Mucosa of rectum (tissue), 2 donors: Measurements from ENCODE around the gene FAM168B.

Experiments
- H3K27ac ChIP-seq, 2 donors: one replicate each; pipeline ENCODE4 v1.7.0; 2013; ENCODE audit warnings: inconsistent platforms in 2 of 2, low read depth in 2 of 2, low read length in 2 of 2
- H3K27me3 ChIP-seq, 2 donors: one replicate each; pipeline ENCODE4 v1.7.0; 2013; ENCODE audit warnings: low read length in 2 of 2; ENCODE audit not compliant: control insufficient read depth in 2 of 2, insufficient read depth in 2 of 2
- H3K36me3 ChIP-seq, 2 donors: one replicate each; pipeline ENCODE4 v1.7.0; 2013; ENCODE audit warnings: low read length in 2 of 2; ENCODE audit not compliant: control insufficient read depth in 2 of 2, insufficient read depth in 2 of 2
- H3K4me1 ChIP-seq, 2 donors: one replicate each; pipeline ENCODE4 v1.7.0; 2013; ENCODE audit warnings: low read length in 2 of 2, mild to moderate bottlenecking in 1 of 2; ENCODE audit not compliant: control insufficient read depth in 2 of 2, insufficient read depth in 2 of 2
- H3K4me3 ChIP-seq, 2 donors: one replicate each; pipeline ENCODE4 v1.7.0; 2013; ENCODE audit warnings: low read length in 2 of 2
- H3K9ac ChIP-seq, 2 donors: one replicate each; pipeline ENCODE4 v1.7.0; 2013; ENCODE audit warnings: low read length in 2 of 2, low read depth in 1 of 2, mild to moderate bottlenecking in 1 of 2
- H3K9me3 ChIP-seq, 2 donors: one replicate each; pipeline ENCODE4 v1.7.0; 2013; ENCODE audit warnings: low read length in 2 of 2; ENCODE audit not compliant: control insufficient read depth in 2 of 2
- donor health status: healthy.
- donor health status: Normal muscosa, but diverticular disease.

Gene FAM168B

GRCh38 chr2:131035112-131035825 lies 58.0 kb downstream of the FAM168B start:
- peaks cover 8 to 23% of the 10 kb centered on the region in 2 donors for H3K27me3 ChIP-seq
- no peaks in the 10 kb centered on the region for H3K4me1 ChIP-seq
- no peak overlapping the region for H3K27ac ChIP-seq
- H3K9ac ChIP-seq = no peak overlapping the region
- H3K4me3 ChIP-seq = peak overlapping the region in 1 of 2 donors; percentile 1
- no peaks in the 10 kb centered on the region for H3K36me3 ChIP-seq
- no peaks in the 10 kb centered on the region for H3K9me3 ChIP-seq

GRCh38 chr2:131034122-131035051 lies 58.9 kb downstream of the FAM168B start:
- H3K4me3 ChIP-seq = peak overlapping the region in 1 of 2 donors; percentile 7
- H3K9me3 ChIP-seq = no peaks in the 10 kb centered on the region
- H3K9ac ChIP-seq = no peak overlapping the region
- H3K27ac ChIP-seq = no peak overlapping the region
- peaks cover 8 to 21% of the 10 kb centered on the region in 2 donors for H3K27me3 ChIP-seq
- no peaks in the 10 kb centered on the region for H3K36me3 ChIP-seq
- no peaks in the 10 kb centered on the region for H3K4me1 ChIP-seq

GRCh38 chr2:131033786-131034121 lies 59.5 kb downstream of the FAM168B start:
- H3K36me3 ChIP-seq = no peaks in the 10 kb centered on the region
- H3K4me3 ChIP-seq = no peak overlapping the region
- no peak overlapping the region for H3K27ac ChIP-seq
- peaks cover 8 to 20% of the 10 kb centered on the region in 2 donors for H3K27me3 ChIP-seq
- H3K9me3 ChIP-seq = no peaks in the 10 kb centered on the region
- H3K9ac ChIP-seq = no peak overlapping the region
- no peaks in the 10 kb centered on the region for H3K4me1 ChIP-seq

GRCh38 chr2:131032393-131032836 lies 60.8 kb downstream of the FAM168B start:
- peaks cover 0 to 2% of the 10 kb centered on the region in 2 donors for H3K9me3 ChIP-seq
- H3K9ac ChIP-seq = no peak overlapping the region
- no peaks in the 10 kb centered on the region for H3K4me1 ChIP-seq
- H3K27ac ChIP-seq = no peak overlapping the region
- H3K36me3 ChIP-seq = no peaks in the 10 kb centered on the region
- H3K4me3 ChIP-seq = no peak overlapping the region
- H3K27me3 ChIP-seq = peaks cover 8 to 20% of the 10 kb centered on the region in 2 donors

GRCh38 chr2:131031875-131032274 lies 61.4 kb downstream of the FAM168B start:
- no peaks in the 10 kb centered on the region for H3K4me1 ChIP-seq
- no peaks in the 10 kb centered on the region for H3K36me3 ChIP-seq
- H3K27ac ChIP-seq = no peak overlapping the region
- no peak overlapping the region for H3K9ac ChIP-seq
- peaks cover 8 to 20% of the 10 kb centered on the region in 2 donors for H3K27me3 ChIP-seq
- no peak overlapping the region for H3K4me3 ChIP-seq
- H3K9me3 ChIP-seq = peaks cover 0 to 2% of the 10 kb centered on the region in 2 donors

- peaks cover 8 to 16% of the 10 kb centered on the region in 2 donors for H3K27me3 ChIP-seq
- H3K27ac ChIP-seq = no peak overlapping the region
- no peaks in the 10 kb centered on the region for H3K4me1 ChIP-seq
- no peaks in the 10 kb centered on the region for H3K36me3 ChIP-seq
- H3K9me3 ChIP-seq = peaks cover 0 to 2% of the 10 kb centered on the region in 2 donors
- H3K9ac ChIP-seq = no peak overlapping the region
- H3K4me3 ChIP-seq = no peak overlapping the region
Observed at GRCh38 chr2:131031431-131031841, 61.8 kb downstream of the FAM168B start.

GRCh38 chr2:131030478-131030971 lies 62.7 kb downstream of the FAM168B start:
- H3K4me3 ChIP-seq = no peak overlapping the region
- peaks cover 0 to 2% of the 10 kb centered on the region in 2 donors for H3K9me3 ChIP-seq
- H3K36me3 ChIP-seq = no peaks in the 10 kb centered on the region
- H3K27ac ChIP-seq = no peak overlapping the region
- peaks cover 3 to 11% of the 10 kb centered on the region in 2 donors for H3K27me3 ChIP-seq
- H3K9ac ChIP-seq = no peak overlapping the region
- H3K4me1 ChIP-seq = no peaks in the 10 kb centered on the region

GRCh38 chr2:131029812-131030211 lies 63.4 kb downstream of the FAM168B start:
- Histone ChIP-seq H3K9me3 (peaks cover 0 to 2% of the 10 kb centered on the region in 2 donors), H3K4me3 (no peak overlapping the region), H3K36me3 (no peaks in the 10 kb centered on the region), H3K27me3 (peaks cover 3 to 11% of the 10 kb centered on the region in 2 donors), H3K9ac (no peak overlapping the region), H3K27ac (no peak overlapping the region), H3K4me1 (no peaks in the 10 kb centered on the region)

GRCh38 chr2:131027566-131028528 lies 65.4 kb downstream of the FAM168B start:
- no peaks in the 10 kb centered on the region for H3K4me1 ChIP-seq
- no peak overlapping the region for H3K27ac ChIP-seq
- no peaks in the 10 kb centered on the region for H3K36me3 ChIP-seq
- no peaks in the 10 kb centered on the region for H3K27me3 ChIP-seq
- no peak overlapping the region for H3K4me3 ChIP-seq
- no peak overlapping the region for H3K9ac ChIP-seq
- peaks cover 0 to 2% of the 10 kb centered on the region in 2 donors for H3K9me3 ChIP-seq
